DMS 273 treated with DMSO at 0.1 percent for 48 hours (cell line): ENCODE data around the gene L1CAM.

ENCODE experiments used
- DNase-seq: peaks from one replicate; lab custom pipeline; 2025; lab: John Stamatoyannopoulos, UW

The L1CAM gene

DNA sequence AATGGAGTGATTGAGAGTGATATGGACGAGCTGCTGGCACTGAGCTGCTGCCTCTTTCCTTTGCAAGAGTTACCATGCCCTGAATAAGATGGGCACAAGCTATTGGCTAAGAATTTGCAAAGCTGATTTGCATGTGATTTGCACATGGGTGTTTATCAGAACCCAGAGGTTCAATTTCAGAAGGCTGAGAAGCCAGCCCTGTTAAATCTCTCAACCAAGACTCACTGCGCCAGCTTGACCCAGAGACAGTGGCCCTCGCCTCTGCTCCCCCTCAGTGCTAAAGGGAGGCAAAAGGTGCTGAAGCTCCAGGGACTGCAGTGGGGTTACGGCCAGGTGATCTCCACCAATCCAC, 39.4 kb upstream of the L1CAM start:
- no peak for DNase-seq

DNA sequence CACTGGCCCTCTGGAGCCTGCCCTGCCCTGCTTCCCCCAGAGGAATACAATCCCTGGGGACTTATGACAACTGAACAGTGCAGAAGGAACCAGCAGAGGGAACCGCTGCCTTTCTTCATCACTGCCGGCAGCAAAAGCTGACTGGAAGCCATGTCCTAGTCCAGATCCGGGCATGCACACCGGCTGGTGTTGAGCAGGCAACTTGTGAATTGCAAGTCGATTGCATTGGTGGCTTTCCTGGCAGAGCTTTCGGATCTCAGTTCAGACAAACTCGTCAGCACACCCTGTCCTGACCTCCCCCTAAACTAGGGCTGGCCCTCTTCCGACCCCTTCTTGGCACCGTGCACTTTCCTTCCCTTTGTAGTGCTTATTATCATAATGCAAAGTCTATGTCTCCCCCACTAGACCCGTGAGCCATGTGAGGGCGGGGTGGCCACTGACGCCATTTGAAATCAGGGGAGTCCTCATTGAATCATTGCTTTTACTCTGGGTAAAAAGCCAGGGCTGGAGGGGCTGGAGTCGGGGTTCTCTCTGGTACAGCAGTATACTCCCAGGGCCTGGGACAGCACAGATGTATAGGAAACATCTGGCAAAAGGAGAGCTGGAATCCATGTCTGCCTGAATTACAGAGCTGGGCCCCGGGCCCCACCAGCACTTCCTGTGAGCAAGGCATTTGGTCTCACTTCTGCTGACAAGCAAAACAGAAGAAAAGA, 38.3 kb upstream of the L1CAM start:
- peak; percentile 37 for DNase-seq

DNA sequence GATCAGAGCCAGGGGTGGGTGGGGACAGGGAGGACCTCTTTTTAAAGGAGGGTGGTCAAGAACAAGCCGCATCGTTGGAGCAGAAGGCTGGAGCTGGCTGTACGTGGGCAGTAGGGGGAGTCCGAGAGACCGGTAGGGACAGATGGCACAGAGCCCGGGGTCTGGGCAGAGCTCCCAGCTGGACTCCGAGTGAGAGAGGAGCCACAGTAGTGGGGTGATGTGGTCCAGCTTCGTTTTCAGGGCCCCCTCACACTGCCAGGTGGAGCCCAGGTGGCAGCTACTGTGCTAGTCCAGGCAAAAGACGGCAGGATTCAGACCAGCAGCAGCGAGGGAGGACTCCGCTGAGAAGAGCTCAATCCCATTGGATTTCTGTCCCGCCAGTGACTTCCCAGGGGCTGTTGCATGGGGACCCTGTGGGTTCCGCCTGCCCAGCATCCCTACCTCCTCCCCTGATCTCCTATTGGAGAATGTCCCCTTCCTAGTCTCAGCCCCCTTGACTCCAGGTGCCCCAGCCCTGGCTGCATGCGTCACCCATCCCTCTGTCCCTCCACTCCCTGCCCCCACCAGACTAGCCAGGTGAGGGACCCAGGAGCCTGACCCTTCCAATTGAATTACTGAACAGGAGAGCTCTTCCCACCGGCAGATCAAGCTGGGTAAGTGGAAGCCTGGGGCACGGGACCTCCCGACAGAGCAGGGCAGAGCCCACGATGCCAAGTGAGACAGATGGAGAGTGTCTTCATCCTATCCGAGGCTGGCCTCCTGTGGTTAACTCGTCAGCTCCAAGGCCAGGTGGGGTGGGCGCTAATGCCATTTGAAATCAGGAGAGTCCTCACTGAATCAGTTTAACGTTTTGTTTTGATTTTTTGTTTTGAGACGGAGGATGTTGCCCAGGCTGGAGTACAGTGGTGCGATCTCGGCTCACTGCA, 37.2 kb upstream of the L1CAM start:
- peak; percentile 53 for DNase-seq

DNA sequence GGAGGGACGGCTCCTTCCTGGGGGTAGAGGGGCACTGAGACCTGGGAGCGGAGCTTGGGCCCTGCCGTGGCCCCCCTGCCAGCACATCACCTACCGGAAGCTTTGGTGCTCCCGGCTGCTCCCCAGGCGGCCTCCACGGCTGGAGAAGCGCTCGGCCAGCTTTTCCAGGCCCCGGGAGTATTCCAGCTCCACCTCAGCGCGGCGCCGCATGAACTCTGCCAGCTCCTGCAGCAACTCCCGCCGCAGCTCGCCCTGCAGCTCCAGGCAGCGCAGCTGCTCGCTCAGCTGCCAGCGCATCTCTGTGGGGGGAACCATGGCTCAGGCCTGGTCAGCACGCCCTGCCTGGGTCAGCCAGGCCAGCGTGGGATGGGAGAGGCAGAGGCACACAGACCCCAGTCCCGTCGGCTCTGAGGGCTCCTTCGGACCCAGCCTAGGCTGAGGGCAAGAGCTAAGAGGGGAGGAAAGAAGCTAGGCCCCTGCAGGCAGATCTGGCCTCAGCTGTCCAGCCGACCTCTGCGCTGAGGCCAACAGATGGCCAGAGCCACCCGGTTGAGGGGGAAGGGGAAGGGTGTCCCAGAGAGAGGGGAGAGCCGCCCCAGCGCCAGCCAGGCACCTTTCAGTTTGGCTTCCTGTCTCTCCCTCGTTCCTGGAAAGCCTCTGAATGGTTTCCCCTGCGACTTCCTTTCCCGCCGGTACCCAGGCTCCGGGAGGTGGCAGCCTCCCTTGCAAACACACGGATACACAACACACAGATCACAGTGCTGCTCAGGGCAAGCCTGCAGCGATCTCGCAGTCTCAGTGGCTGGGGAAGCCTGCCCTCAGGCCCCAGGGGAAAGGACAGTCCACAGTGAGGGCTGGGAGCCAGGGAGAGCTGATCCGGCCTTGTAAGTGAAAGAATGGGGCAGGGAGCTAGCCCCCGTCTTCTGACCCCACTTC, 35.8 kb upstream of the L1CAM start:
- peak; percentile 29 for DNase-seq

DNA sequence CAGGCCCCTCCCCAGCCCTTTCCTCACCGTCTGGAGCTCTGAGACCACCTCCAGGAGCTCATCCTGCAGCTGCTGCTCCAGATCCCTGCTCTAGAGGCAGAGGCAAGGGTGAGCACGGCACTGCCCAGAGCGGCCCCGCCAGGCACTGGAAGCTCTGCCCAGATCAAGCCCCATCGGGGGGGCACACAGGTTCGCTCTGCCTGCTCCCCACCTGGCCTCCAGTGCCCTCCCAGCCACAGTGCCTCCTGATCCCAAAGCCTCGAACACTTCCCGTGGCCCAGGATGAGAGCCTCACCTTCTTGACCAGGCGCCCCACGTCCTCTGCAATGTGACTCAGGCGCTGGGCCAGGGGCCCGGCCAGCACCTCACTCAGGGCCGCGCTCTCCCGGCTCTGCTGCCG, 35.1 kb upstream of the L1CAM start:
- no peak for DNase-seq

DNA sequence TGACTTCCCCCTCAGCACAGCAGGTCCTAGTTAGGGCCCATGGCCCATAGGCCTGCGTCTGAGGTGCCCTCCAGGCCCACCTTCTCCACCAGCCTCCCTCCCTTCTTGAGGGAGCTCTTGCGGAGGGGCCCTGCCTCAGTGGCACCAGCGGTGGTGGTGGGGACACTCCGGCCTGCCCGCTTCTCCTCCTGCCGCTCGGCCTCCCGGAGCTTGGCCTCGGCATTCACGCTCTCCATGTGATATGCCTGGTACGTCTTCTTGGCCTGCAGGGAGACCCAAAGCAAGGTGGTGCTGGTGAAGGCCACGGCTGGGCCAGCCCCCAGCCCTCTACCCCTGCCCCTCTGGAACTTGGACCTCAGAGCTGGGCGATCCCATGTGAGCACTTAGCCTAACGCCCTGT, 34.6 kb upstream of the L1CAM start:
- no peak for DNase-seq

DNA sequence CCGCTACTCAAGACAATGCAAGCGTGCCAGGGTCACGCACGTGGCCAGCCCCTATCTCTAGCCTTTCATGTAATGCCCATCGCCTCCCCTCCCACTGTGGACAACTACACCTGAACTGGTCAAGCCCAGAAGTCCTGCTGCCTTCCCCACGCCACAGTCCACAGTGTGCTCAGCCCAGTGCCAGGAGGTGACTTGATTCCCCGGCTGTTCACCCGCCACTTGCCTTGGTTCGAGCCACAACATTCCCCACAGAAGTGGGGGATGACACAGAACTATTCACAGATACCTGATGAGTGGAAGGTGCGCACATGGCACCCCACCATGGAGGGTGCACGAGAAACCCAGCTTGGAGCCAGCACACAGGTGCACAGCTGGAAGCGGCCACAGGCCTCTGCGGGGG, 33.3 kb upstream of the L1CAM start:
- no peak for DNase-seq

DNA sequence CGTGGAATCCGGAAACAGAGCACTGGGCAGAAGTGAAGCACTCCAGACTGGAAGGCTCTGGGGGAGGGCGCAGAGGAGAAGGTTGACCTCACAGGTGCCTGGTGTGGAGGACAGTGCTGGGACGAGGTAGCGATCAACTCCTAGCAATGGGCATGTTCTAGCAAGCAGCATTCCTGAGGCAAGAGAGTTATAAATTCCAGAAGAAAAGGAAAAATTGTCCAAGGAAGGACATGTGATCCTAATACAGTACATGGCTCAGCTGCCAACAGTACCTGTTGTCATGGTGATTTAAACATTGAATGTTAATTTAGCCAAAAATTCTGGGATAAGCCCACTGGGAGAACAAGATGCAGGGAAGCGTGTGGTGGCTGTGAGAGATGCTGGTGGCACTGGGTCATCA, 31.9 kb upstream of the L1CAM start:
- no peak for DNase-seq

DNA sequence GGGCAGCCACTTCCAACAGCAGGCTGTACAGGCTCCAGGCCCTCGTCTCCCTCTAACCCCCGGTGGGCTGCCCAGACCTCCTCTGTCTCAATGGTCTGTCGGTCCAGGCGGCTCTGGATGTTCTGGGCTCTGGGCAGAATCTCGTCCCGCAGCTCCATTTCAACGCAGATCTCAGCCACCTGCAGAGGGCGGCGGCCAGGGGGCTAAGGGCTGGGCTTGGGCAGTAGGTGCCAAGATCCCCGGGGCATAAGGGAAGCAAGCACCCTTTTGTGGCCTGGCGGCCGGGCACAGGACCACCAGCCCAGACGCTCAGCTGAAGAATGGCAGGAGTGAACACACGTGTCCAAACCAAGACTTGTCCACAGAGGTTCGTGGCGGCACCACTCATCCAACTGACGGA, 27.7 kb upstream of the L1CAM start:
- DNase-seq: no peak

DNA sequence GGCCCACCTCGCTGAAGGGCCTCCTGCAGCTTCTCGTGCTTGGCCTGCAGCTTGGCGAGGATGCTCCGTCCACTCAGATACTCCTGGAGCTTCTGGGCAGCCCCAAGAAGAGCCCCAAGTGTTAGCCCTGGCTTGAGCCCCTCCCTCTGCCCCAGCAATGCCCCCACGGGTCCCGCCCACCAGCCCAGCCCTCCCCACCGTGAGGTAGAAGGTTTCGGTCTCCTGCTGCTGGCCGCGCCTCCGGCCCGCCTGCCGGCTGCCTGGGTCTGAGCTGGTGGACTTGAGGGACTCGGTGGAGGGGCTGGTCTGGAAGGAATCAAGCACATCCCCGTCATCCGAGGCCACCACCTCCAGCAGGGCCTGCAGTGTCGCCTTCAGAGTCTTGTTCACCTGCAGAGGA, 27.2 kb upstream of the L1CAM start:
- DNase-seq: no peak

DNA sequence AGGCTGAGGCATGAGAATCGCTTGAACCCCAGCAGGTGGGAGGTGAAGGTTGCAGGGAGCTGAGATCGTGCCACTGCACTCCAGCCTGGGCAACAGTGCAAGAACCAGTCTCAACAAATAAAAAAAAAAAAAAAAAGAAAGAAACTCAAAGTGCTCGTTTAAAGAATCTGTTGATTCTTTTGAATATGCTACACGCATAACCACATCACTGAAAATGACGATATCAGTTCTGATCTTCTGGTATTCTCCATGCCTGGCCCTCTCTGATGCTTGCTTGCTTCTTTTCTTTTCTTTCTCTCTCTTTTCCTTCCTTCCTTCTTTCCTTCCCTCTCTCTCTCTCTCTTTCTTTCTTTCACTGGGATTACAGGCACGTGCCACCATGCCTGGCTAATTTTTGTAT, 25.8 kb upstream of the L1CAM start:
- DNase-seq: no peak

DNA sequence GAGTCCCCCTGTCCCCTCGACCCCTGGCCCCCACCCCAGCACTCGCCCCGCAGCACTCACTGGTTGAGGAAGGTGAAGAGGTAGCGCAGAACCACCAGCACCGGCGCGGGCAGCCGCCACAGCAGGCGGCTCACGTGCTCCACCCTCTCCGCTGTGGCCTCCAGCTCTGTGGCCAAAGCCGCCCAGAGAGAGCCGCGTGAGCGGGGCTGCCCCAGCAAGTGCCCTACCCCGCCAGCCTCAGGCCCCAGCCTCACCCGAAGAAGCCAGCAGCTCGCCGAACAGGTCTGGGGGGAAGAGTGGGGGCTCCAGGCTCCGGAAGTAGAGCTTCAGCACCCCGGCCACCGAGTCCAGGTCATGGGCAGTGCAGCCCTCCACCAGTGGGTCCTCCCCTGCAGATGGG, 24.5 kb upstream of the L1CAM start:
- DNase-seq: no peak

DNA sequence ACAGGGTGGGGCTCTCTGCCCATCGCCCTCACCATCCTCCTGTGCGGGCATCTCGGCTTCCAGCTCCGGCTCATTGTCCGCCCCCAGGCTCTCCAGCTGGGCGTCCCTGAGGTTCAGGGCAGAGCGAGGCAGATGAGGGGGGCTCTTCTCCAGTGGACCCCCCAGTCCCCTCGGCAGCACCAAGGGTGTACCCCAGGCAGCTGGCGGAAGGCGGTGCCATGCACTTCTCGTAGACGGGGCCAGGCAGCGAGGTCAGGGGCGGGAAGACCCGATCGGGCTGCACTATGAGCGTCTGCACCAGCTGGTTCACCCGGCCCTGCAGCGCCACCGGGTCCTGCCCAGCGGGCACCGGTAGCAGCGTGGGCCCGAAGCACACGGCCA, 24.0 kb upstream of the L1CAM start:
- DNase-seq: no peak

DNA sequence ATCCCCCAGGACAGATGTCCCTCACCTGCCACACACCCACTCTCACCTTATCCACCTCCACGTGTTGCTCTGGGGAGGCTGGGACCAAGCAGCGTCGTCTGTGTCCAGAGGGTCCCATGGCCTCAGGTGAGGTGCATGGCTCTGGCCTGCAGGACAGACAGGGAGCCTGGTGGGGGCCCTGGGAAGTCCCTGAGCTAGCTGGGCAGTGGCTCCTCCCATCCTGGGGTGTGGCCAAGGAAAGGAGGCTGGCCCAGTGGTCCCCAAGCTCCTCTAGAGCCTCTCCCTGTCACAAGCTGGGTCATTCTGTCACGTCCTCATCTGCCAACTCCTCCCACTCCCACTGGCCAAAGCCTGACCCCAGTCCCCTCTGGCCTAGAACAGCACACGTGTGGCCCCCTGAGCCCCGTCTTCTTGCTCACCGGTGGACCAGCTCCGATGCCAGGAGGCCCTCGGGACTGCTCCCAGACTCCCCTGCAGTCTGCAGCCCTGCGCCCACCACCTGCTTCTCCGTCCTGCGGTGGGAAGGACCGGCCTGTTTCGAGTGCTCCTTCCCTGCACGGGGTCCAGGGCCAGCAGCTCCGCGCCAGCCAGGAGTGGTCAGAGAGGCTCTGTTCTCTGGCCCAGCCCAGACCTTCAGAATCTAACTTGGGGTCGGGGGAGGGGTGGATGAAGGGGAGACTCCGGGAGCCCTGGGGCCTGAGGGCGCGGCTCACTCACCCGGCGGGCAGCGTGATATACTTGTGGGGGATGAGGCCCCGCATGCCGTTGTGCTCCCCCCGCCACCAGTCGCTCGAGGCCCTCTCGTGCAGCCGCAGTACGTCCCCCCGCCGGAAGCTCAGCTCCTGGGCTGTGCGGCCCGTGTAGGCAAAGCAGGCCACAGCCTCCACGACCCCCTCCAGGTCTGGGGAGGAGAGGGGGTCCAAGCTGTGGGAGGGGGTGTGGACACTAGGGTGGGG, 23.3 kb upstream of the L1CAM start:
- DNase-seq: no peak

DNA sequence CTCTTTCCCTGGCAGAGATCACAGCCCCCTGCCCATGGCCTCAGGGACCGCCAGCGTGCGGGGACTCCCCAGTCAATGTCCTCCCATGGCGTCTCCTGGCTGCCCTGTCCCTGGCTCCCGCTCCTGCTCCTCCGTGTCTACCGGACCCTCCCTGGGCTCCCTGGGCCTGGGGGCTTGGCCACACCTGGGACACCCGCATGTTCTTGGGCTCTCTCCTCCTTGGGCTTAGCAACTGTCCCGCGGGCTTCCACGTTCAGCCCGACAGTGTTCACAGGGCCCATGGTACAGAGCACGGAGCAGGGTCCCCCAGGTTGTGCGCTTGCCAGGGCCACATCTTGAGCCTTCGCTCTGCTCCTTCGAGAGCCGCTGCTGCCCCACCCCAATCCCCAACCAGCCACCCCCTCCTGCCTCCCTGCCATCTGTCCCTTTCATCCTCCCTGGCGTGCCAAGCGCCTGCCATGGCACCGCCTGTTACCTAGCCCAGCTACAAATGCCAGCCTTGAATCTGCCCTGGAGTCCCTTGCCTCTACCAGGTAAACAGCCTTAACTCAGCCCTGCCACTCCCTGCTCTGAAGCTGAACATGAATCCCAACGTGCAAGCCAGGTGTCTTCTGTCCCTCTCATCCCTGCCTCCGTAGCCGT, 22.4 kb upstream of the L1CAM start:
- no peak for DNase-seq

DNA sequence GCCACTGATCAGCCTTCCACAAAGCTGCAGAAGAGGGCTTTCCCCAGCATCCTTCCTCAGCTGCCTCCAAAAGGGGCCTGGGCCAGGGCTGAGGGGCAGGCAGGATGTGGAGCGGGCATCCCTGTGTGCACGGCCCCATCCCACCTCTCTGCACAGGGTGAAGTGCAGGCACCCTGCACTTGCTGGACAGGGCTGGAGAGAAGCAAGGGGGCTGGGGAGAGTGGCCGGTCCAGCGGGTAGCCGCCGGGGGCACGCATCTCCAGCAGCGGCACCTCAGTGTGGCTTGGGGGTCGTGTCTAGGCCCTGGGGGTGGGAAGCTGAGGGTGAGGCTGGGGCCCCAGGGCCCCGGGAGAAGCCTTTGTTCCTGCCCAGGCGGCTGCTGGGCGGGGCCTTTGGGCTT, 21.5 kb upstream of the L1CAM start:
- DNase-seq: no peak

DNA sequence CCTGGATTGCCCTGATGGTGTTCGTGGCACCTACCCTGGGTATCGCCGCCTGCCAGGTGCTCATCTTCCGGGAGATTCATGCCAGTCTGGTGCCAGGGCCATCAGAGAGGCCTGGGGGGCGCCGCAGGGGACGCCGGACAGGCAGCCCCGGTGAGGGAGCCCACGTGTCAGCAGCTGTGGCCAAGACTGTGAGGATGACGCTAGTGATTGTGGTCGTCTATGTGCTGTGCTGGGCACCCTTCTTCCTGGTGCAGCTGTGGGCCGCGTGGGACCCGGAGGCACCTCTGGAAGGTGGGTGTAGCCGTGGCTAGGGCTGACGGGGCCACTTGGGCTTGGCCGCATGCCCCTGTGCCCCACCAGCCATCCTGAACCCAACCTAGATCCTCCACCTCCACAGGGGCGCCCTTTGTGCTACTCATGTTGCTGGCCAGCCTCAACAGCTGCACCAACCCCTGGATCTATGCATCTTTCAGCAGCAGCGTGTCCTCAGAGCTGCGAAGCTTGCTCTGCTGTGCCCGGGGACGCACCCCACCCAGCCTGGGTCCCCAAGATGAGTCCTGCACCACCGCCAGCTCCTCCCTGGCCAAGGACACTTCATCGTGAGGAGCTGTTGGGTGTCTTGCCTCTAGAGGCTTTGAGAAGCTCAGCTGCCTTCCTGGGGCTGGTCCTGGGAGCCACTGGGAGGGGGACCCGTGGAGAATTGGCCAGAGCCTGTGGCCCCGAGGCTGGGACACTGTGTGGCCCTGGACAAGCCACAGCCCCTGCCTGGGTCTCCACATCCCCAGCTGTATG, 20.3 kb upstream of the L1CAM start:
- no peak for DNase-seq

DNA sequence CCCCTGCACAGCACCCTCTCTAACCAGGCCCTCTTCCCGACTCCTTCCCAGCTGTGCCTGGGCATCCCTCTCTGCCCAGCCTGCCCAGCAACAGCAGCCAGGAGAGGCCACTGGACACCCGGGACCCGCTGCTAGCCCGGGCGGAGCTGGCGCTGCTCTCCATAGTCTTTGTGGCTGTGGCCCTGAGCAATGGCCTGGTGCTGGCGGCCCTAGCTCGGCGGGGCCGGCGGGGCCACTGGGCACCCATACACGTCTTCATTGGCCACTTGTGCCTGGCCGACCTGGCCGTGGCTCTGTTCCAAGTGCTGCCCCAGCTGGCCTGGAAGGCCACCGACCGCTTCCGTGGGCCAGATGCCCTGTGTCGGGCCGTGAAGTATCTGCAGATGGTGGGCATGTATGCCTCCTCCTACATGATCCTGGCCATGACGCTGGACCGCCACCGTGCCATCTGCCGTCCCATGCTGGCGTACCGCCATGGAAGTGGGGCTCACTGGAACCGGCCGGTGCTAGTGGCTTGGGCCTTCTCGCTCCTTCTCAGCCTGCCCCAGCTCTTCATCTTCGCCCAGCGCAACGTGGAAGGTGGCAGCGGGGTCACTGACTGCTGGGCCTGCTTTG, 19.6 kb upstream of the L1CAM start:
- DNase-seq: peak; percentile 48
